Right kidney (tissue), 9 donors: Measurements from ENCODE around the gene NPW.

ENCODE experiments used
- DNase-seq: peaks from one replicate; pipeline ENCODE4 v3.0.0-alpha.2; 2016
- long read RNA-seq, 8 donors: transcript quantifications; one replicate each; lab custom pipeline, GENCODE V29; 2026

Gene NPW
- long read RNA-seq, donor 1, transcript NPW-202 (2 exons, 991 nt): major isoform, 21 of 21 reads
- long read RNA-seq, donor 1, partial matches to known transcripts: 0 of 21 reads
- long read RNA-seq, donor 1, other reads (novel, unspliced or antisense): 0 of 21 reads
- long read RNA-seq, donor 2, transcript NPW-202 (2 exons, 991 nt): major isoform, 18 of 18 reads
- long read RNA-seq, donor 2, partial matches to known transcripts: 0 of 18 reads
- long read RNA-seq, donor 2, other reads (novel, unspliced or antisense): 0 of 18 reads
- long read RNA-seq, donor 3, transcript NPW-202 (2 exons, 991 nt): major isoform, 12 of 12 reads
- long read RNA-seq, donor 3, partial matches to known transcripts: 0 of 12 reads
- long read RNA-seq, donor 3, other reads (novel, unspliced or antisense): 0 of 12 reads
- long read RNA-seq, donor 4, transcript NPW-202 (2 exons, 991 nt): major isoform, 35 of 35 reads
- long read RNA-seq, donor 4, partial matches to known transcripts: 0 of 35 reads
- long read RNA-seq, donor 4, other reads (novel, unspliced or antisense): 0 of 35 reads
- long read RNA-seq, donor 5, transcript NPW-202 (2 exons, 991 nt): major isoform, 31 of 31 reads
- long read RNA-seq, donor 5, partial matches to known transcripts: 0 of 31 reads
- long read RNA-seq, donor 5, other reads (novel, unspliced or antisense): 0 of 31 reads
- long read RNA-seq, donor 6, transcript NPW-202 (2 exons, 991 nt): major isoform, 42 of 42 reads
- long read RNA-seq, donor 6, partial matches to known transcripts: 0 of 42 reads
- long read RNA-seq, donor 6, other reads (novel, unspliced or antisense): 0 of 42 reads
- long read RNA-seq, donor 7: 0 reads
- long read RNA-seq, donor 8, transcript NPW-202 (2 exons, 991 nt): major isoform, 18 of 18 reads
- long read RNA-seq, donor 8, partial matches to known transcripts: 0 of 18 reads
- long read RNA-seq, donor 8, other reads (novel, unspliced or antisense): 0 of 18 reads

GRCh38 chr16:2019518-2019920, at the start of gene NPW:
Gene NPW (plus strand): TSS chr16:2019785.
- peak; percentile 34 for DNase-seq

GRCh38 chr16:1971796-1972489, 47.6 kb upstream of the NPW start, which contains the start of gene TBL3:
Gene TBL3 (plus strand): TSS chr16:1972053. CDS start chr16:1972165, 112 bp downstream.
- peak; percentile 95 for DNase-seq

- DNase-seq: no peak
Observed at GRCh38 chr16:1972490-1972877, 47.1 kb upstream of the NPW start.

- DNase-seq: no peak
Observed at GRCh38 chr16:1973461-1974156, 46.0 kb upstream of the NPW start.

- no peak for DNase-seq
Observed at GRCh38 chr16:1974157-1975070, 45.2 kb upstream of the NPW start.

- DNase-seq: no peak
Observed at GRCh38 chr16:1975432-1976215, 44.0 kb upstream of the NPW start.

GRCh38 chr16:1976216-1976520, 43.4 kb upstream of the NPW start:
- no peak for DNase-seq

GRCh38 chr16:1976951-1977874, 42.4 kb upstream of the NPW start:
- no peak for DNase-seq

GRCh38 chr16:1977875-1978268, 41.7 kb upstream of the NPW start:
- no peak for DNase-seq

- no peak for DNase-seq
Observed at GRCh38 chr16:1978476-1979120, 41.0 kb upstream of the NPW start.

- DNase-seq: peak; percentile 53
Observed at GRCh38 chr16:1979271-1980029, 40.1 kb upstream of the NPW start.

GRCh38 chr16:1980030-1980769, 39.4 kb upstream of the NPW start:
- peak; percentile 44 for DNase-seq

GRCh38 chr16:1980770-1981087, 38.9 kb upstream of the NPW start:
- no peak for DNase-seq

- DNase-seq: no peak
Observed at GRCh38 chr16:1981398-1981836, 38.2 kb upstream of the NPW start, which contains the start of gene NOXO1. Gene NOXO1 (minus strand): TSS chr16:1981469. CDS start chr16:1981179, 290 bp downstream.

GRCh38 chr16:1982013-1982433, 37.6 kb upstream of the NPW start:
- no peak for DNase-seq

GRCh38 chr16:1982991-1983543, 36.5 kb upstream of the NPW start:
- DNase-seq: no peak
